HG02973 (cell line): ENCODE results near the gene METRNL.

Experiments
- ATAC-seq: cut with Tn5 transposase; IDR thresholded peaks from one replicate; pipeline ENCODE4 v1.9.1; 2021; ENCODE audit warnings: moderate library complexity; ENCODE audit not compliant: unreplicated experiment

The METRNL gene

GRCh38 chr17:83078378-83079351 lies 744 bp upstream of the METRNL start:
- no peak for ATAC-seq

DNA sequence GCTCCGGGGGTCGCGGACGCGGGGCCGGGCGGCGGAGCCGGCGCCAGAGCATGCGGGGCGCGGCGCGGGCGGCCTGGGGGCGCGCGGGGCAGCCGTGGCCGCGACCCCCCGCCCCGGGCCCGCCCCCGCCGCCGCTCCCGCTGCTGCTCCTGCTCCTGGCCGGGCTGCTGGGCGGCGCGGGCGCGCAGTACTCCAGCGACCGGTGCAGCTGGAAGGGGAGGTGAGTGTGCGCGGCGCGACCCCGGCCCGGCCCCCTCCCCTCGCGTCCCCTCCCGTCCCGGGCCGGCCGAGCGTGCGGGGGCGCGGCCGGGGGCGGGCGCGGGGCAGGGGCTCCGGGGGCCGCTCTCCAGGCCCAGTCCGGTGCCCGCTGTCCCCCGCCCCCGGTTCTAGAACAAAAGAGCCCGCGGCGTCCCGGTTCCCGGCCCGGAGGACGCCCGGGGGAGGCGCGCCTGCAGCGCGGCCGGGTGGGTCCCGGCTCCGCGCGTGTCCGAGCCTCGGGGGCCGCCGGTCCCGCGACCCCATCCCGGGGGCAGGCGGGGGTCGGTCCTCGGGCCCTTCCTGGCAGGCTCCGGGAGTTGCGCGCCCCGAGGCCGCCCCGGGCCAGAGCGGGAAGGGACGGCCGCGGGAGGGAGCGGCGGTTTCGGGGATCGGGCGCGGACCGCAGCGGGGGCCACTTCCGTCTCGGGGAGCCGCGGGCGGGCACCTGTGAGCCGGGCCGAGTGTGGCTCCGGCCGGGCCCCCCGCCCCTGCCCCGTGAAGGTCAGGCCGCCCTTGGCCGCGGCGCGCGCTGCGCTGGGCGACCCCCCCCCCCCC lies 563 bp downstream of the METRNL start:
- no peak for ATAC-seq

DNA sequence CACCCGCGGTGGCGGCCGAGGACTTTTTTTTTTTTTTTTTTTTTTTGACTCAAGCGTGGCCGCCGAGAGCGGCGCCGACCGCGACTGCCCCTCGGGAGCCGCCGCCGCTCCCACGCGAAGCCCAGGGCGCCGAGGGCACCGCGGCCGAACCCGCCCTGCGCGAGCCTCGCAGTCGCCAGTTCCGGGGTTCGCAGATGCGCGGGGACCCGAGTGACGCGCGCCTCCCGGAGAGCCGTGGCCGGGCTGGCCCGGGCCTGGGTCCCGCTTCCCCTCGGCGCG lies 1.1 kb downstream of the METRNL start:
- ATAC-seq = no peak

DNA sequence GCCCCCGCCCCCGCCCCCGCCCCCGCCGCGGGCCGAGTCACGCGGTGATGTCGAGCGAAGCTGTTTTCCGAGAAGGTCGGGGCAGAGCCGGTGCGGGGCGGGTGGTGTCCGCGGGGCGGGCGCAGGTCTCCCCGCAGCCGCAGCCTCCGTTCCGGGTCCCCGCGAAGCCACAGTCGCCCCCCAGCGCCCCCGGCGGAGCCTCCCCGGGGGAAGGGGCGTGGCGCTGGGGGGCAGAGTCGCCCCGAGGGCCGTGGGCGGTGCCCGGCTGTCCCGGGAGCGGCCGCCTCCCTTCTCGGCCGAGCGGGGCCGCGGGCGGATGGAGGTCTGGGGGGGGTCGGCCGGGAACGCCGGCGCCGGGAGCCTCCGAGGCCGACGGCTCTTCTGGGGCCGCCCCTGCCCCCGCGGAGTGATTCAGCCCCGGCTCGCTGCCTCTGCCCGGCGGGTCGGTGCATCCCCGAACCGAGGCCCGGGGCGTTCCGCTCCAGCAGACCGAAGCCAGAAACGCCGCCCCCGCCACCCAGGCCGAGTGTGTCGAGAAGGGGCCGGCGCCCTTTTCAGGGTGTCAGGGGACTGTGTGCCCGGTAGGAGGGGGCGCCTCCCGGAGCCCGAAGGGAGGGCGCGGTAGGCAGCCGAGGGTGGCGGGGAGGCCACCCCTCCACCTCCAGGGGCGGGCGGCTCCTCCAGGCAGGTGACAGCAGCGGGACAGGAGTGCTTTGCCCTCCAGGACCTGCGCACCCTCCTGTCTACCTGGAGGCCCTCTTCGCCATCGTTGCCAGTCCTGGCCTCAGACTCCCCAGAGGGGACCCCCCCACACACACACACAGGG lies 1.7 kb downstream of the METRNL start:
- no peak for ATAC-seq

DNA sequence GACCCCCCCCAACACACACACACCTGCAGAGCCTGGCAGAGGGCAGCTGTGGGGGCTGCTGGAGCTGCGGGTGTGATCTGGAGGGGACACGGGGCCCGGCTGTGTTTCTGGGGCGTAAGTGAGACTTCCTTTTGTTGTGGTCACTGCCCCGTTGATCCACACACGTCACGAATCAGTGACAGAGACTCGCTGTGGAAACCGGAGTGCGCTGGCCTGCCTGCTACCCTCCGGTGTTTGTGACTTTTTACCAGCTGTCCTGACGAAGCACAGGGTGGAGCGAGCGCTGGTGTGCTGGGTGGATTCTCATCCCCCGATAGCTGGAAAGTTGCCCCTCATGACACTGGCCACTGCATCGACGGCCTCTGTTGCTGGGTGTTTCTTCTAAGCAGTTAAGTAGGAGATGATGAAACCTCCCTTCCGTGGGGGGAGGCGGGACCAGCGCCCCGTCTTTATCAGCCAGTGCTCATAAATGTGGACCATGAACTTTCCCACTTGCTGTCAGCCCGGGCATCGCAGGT lies 2.3 kb downstream of the METRNL start:
- no peak for ATAC-seq

GRCh38 chr17:83082424-83082823 lies 3.0 kb downstream of the METRNL start:
- ATAC-seq = no peak

- no peak for ATAC-seq
Observed at GRCh38 chr17:83082909-83083367, 3.5 kb downstream of the METRNL start.

- no peak for ATAC-seq
Observed at GRCh38 chr17:83083368-83084201, 4.2 kb downstream of the METRNL start.

GRCh38 chr17:83084214-83084613 lies 4.8 kb downstream of the METRNL start:
- no peak for ATAC-seq

- no peak for ATAC-seq
Observed at GRCh38 chr17:83084621-83085056, 5.2 kb downstream of the METRNL start.

DNA sequence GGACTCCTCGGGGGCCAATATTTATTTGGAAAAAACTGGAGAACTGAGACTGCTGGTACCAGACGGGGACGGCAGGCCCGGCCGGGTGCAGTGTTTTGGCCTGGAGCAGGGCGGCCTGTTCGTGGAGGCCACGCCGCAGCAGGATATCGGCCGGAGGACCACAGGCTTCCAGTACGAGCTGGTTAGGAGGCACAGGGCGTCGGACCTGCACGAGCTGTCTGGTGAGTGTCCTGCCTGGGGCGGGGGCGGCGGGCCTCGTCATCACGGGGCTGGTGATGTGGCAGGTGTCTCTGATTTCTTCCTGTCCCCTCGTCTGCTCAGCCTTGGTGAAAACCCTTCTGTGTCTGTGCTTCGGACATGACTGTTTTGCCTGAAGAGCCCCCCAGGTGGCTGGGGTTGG lies 5.7 kb downstream of the METRNL start:
- no peak for ATAC-seq

DNA sequence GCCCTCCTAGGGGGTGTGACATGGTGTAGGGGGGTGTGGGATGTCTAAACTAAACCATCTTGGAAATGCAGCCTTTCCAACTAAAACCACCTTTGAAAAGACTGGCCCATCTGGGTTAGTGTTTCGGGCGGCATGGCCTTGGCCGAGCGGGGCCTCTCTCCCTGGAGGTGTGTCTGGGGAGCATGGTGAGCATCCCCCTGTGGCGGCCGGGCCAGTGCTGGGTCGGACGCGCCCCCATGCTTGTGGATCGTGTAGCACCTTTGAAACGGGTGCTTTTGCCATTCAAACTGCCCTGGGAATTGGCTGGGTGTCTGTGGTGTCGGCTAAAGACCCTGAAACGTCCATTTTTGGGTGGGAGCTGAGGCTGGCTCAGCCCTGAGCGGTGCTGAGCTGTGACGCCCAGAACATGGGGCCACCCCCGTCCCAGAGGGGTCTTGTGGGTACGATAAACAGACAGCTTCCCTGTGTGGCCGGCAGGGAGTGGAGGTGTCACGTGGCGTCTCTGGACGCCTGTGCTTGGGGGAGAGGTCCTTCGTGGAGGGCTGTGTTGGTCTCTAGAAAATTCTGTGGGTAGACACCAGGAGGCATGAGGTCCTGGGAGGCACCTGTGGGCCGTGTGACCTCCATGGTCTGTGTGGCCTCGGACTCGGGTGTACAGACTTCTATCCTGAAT lies 6.3 kb downstream of the METRNL start:
- ATAC-seq = no peak

DNA sequence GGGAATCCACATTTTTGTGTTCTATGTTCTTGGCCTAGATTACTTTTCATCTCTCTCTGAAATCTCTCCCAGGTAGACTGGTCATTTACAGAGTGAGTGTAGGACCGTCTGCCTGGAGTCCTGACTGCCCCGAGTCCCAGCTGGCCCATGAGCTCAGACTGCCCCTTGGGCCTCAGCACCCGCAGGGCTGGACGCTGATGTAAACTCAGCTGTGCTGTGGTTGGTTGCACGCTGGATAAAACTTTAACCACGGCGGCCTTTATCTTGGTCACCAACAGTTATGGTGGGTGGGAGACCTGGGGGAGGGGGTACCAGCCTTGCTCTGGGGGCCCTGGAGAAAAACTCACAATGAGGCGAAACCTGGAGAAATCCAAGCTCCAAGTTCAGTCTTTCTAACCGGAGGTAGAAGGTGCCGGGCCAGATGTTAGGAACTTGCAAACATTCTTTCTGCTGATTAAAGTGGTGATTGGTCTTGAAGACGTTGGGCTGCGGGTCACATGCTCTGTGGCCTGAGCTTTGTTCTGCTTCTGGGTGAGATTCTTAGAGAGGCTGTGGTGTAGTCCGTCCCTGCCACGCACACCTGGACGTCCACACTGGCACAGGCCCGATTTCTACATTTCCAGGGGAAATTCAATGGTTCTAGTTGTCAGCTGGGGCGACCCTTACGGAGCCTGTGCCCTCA lies 6.9 kb downstream of the METRNL start:
- ATAC-seq = no peak

DNA sequence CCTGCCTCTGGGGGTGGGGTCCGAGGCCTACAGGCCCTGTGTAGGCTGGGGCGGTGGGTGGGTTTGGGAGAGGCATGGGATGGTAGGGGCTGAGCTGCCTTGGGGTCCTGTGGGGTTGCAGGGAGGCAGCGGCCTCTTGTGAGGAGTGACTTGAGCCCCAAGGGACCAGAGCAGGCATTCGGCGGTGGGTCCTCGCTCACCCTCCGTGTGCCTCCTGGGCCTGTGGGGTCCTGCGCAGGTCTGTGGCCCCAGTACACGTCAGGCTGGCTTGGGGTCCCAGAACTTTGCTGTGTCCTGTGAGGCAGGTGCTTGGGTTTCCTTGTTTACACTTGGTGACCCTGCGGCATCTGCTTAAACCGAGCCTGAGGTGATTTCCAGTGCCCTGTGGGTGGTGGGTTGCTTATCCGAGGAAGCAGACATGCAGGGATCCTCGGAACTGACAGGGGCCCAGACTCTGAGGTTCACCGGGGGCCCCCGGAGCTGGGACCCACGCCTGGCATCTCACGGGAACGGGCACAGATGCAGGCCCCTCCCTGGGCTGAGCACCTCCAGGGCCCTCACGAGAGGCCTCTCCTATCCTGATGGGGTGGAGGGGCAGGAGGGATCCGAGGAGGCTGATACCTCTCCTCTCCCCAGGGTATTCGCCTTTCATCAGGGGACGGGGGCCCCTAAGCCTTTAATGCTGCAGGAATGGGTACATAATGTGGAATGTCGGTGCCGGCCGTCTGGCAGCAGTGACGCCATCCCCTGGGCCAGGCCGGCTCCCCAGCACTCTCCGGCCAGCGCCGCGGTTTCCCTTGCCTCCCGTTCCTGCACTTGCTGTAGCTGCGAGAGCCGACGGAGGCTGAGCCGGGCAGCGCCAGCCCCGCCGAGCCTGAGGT lies 7.7 kb downstream of the METRNL start:
- ATAC-seq = no peak

- no peak for ATAC-seq
Observed at GRCh38 chr17:83087788-83088360, 8.5 kb downstream of the METRNL start.

DNA sequence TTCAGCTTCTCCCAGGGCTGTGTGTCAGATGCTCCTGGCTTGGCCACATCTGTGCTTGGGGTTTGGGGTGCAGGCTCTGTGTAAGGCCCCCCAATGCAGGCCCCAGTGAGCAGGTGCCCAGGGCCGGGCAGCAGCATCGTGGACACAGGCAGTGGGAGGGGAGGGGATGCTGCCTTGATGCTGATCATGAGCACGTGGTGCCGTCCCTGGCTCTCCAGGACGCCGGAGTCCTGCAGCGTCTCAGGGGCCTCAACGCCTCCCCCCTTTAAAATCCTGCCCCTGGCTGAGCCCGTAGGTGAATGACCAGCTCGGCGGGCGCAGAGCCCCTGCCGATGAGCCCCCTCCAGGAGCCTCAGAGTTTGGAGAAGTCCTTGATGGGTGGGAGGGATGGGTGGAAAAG lies 9.0 kb downstream of the METRNL start:
- no peak for ATAC-seq

- ATAC-seq = no peak
Observed at GRCh38 chr17:83088909-83089308, 9.5 kb downstream of the METRNL start.
